ENCODE measurements around the gene MAP3K4. TPM values are rescaled to one million over a fixed set of nuclear protein-coding genes. Genes with fewer than 3 reads are reported as not detected.

Gene MAP3K4
- total and polyA plus RNA-seq, 10 donors: 11.4 to 65.5 (median 37.0) TPM

DNA sequence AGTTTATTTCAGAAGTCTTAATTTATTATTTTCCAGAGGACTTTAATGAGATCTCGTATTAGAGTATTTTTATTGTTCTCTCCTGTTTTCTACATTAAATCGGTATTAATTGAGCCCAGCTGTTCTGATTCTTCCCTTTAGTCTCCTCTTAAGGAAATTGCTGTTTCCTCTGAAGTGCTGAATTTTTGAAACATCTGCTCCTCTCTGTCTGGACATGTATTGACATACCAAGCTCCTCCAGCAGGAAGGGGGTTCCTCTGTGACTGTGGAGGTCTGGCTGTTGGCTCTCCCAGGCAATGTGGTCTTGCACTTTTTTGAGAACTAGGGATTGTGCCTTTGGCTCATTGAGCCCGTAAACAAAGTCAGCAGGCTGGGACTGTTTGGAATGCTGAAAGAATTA is 74.9 kb downstream of the MAP3K4 start:
- intact Hi-C loops (cut with DNase I; ENCODE audit: low total_unique reads): no loop called here
- Histone ChIP-seq H3K36me3 (peaks cover 0 to 14% (median 7%) of the 10 kb centered on the region in 6 donors), H3K27me3 (replicated peaks in 1 of 7) (no peaks in the 10 kb centered on the region), H3K4me3 (no peak overlapping the region), H3K9me3 (peaks cover 0 to 4% (median 0%) of the 10 kb centered on the region in 8 donors), H3K4me1 (no peaks in the 10 kb centered on the region), H3K27ac (no peak overlapping the region)
- TF ChIP-seq, protein P1, sequence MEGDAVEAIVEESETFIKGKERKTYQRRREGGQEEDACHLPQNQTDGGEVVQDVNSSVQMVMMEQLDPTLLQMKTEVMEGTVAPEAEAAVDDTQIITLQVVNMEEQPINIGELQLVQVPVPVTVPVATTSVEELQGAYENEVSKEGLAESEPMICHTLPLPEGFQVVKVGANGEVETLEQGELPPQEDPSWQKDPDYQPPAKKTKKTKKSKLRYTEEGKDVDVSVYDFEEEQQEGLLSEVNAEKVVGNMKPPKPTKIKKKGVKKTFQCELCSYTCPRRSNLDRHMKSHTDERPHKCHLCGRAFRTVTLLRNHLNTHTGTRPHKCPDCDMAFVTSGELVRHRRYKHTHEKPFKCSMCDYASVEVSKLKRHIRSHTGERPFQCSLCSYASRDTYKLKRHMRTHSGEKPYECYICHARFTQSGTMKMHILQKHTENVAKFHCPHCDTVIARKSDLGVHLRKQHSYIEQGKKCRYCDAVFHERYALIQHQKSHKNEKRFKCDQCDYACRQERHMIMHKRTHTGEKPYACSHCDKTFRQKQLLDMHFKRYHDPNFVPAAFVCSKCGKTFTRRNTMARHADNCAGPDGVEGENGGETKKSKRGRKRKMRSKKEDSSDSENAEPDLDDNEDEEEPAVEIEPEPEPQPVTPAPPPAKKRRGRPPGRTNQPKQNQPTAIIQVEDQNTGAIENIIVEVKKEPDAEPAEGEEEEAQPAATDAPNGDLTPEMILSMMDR (IDR thresholded peaks at IDR 0.05 in 8 of 11, conservative IDR thresholded peaks at IDR 0.05 in 3 of 11): no peak
- TF ChIP-seq POLR2AphosphoS5 (IDR thresholded peaks at IDR 0.05): no peak
- no peak for TF ChIP-seq POLR2A (IDR thresholded peaks at IDR 0.05)
- WGBS, 5 donors: 86 to 89% (median 89%) methylated on average over 3 of the region's 3 CpGs
- DNase-seq: no peak

DNA sequence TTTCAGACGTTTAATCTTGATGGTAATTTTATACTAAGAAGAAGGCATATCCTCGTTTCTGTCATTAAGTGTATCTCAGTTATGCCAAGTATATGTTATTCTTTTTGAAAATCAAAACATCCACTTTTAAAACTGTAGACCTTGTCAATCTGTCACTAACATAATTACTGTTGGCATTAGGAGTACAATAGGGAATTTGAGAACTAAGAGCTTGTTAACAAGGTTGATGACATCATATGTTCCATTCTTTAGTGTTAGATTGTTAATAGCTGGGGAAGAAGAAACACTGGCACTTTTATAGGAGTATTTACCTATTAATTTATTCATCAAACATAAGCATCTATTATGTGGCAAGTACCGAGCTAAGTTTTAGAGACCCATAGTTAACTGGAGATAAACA is 76.2 kb downstream of the MAP3K4 start:
- Histone ChIP-seq H3K27me3 (replicated peaks in 1 of 7) (no peaks in the 10 kb centered on the region), H3K9me3 (no peaks in the 10 kb centered on the region), H3K36me3 (peaks cover 0 to 26% (median 9%) of the 10 kb centered on the region in 6 donors), H3K4me1 (no peaks in the 10 kb centered on the region), H3K27ac (no peak overlapping the region), H3K4me3 (no peak overlapping the region)
- intact Hi-C loops (cut with DNase I; ENCODE audit: low total_unique reads): no loop called here
- DNase-seq: no peak
- 90 to 94% (median 94%) methylated on average over 3 of the region's 3 CpGs for WGBS, 5 donors
- TF ChIP-seq POLR2AphosphoS5 (IDR thresholded peaks at IDR 0.05) (no peak), POLR2A (IDR thresholded peaks at IDR 0.05) (no peak)
- TF ChIP-seq, protein P1 (IDR thresholded peaks at IDR 0.05 in 8 of 11, conservative IDR thresholded peaks at IDR 0.05 in 3 of 11): no peak

DNA sequence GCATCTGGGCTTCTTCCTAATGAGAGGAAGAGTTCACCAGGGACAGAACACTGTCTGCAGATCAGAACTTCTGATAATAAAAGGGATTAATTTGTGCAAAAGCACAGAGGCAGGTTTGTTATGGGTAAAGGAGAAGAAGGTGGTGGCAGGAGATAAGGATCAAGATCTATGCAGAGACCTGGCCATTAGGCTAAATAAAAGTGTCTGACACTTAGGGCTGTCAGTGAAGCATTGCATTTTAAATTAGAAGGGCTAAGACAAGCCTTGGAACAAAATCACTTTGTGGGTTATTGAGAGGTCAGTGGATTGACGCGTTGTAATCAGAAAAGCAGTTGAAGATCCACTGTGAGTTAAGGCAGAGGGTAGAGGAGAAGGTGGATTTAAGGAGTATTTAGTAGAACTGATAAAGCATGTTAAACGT is 76.8 kb downstream of the MAP3K4 start:
- no peak for DNase-seq
- H3K9me3 ChIP-seq: no peaks in the 10 kb centered on the region
- intact Hi-C loops (cut with DNase I; ENCODE audit: low total_unique reads): no loop called here
- no peaks in the 10 kb centered on the region for H3K4me1 ChIP-seq
- no peaks in the 10 kb centered on the region for H3K27me3 ChIP-seq (replicated peaks in 1 of 7)
- TF ChIP-seq, protein P1 (IDR thresholded peaks at IDR 0.05 in 8 of 11, conservative IDR thresholded peaks at IDR 0.05 in 3 of 11): no peak
- no peak for TF ChIP-seq POLR2AphosphoS5 (IDR thresholded peaks at IDR 0.05)
- no peak for TF ChIP-seq POLR2A (IDR thresholded peaks at IDR 0.05)
- H3K4me3 ChIP-seq: no peak overlapping the region
- WGBS, 5 donors: 77 to 93% (median 92%) methylated on average over 3 of the region's 3 CpGs
- H3K36me3 ChIP-seq: peaks cover 0 to 32% (median 13%) of the 10 kb centered on the region in 6 donors
- H3K27ac ChIP-seq: no peak overlapping the region

DNA sequence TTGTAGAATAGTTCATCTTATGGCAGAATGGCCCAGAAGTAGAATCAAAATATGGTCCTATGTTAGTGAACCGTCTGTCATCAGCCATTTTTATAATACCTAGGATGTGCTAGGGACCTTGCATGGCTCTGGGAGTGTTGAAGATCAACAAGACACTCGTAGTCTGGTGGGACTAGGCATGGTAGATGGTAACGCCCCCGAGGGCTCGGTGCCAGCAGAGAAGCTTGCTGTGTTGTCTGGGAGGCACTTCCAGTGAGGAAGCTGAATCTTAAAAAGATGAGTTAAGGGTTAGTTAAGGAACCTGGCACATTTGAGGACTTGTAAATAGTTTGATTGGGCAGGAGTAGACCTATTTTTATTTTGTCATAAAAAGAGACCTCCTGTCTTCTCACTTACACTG is 82.4 kb downstream of the MAP3K4 start:
- Histone ChIP-seq H3K36me3 (peaks cover 0 to 88% (median 38%) of the 10 kb centered on the region in 6 donors), H3K9me3 (no peaks in the 10 kb centered on the region), H3K27ac (no peak overlapping the region), H3K27me3 (replicated peaks in 1 of 7) (no peaks in the 10 kb centered on the region), H3K4me3 (no peak overlapping the region), H3K4me1 (no peaks in the 10 kb centered on the region)
- no peak for TF ChIP-seq POLR2A (IDR thresholded peaks at IDR 0.05)
- TF ChIP-seq POLR2AphosphoS5 (IDR thresholded peaks at IDR 0.05): no peak
- TF ChIP-seq, protein P1 (IDR thresholded peaks at IDR 0.05 in 8 of 11, conservative IDR thresholded peaks at IDR 0.05 in 3 of 11): no peak
- 77 to 93% (median 77%) methylated on average over 5 of the region's 5 CpGs for WGBS, 5 donors
- intact Hi-C loops (cut with DNase I; ENCODE audit: low total_unique reads): no loop called here
- no peak for DNase-seq

Measured in spleen (tissue), 11 donors.